Stimulated activated CD4-positive, alpha-beta T cell treated with anti-CD3 and anti-CD28 coated beads, Interleukin-4, amount 100 ng/mL, for 24 hours (primary cell): ENCODE measurements around the gene CRACDL.
"Not testable (repeated sequence)": the region's sequence is repeated elsewhere in the genome, so short reads cannot be mapped to it uniquely, and the experiment has no call there.

Experiments used
- DNase-seq: peaks from one replicate; pipeline ENCODE4 v3.0.0-alpha.2; 2020

CRACDL gene

GRCh38 chr2:98903767-98904485, 32.1 kb downstream of the CRACDL start:
- DNase-seq: no peak

- no peak for DNase-seq
Measured at GRCh38 chr2:98903064-98903355, 33.0 kb downstream of the CRACDL start.

GRCh38 chr2:98902209-98903063, 33.6 kb downstream of the CRACDL start:
- no peak for DNase-seq

GRCh38 chr2:98901702-98902101, 34.3 kb downstream of the CRACDL start:
- DNase-seq: no peak

GRCh38 chr2:98901291-98901690, 34.7 kb downstream of the CRACDL start:
- no peak for DNase-seq

GRCh38 chr2:98900721-98901120, 35.3 kb downstream of the CRACDL start:
- DNase-seq: no peak

GRCh38 chr2:98899703-98900078, 36.3 kb downstream of the CRACDL start:
- not testable (repeated sequence) for DNase-seq

GRCh38 chr2:98899041-98899702, 36.9 kb downstream of the CRACDL start:
- DNase-seq: no peak

GRCh38 chr2:98898423-98898841, 37.6 kb downstream of the CRACDL start:
- DNase-seq: no peak

- no peak for DNase-seq
Measured at GRCh38 chr2:98897746-98898145, 38.3 kb downstream of the CRACDL start.

GRCh38 chr2:98896944-98897343, 39.1 kb downstream of the CRACDL start:
- no peak for DNase-seq

- no peak for DNase-seq
Measured at GRCh38 chr2:98896416-98896815, 39.6 kb downstream of the CRACDL start.

GRCh38 chr2:98895901-98896300, 40.1 kb downstream of the CRACDL start:
- no peak for DNase-seq

- DNase-seq: no peak
Measured at GRCh38 chr2:98895221-98895620, 40.8 kb downstream of the CRACDL start.

- DNase-seq: no peak
Measured at GRCh38 chr2:98894331-98895000, 41.6 kb downstream of the CRACDL start.

- no peak for DNase-seq
Measured at GRCh38 chr2:98893911-98894321, 42.1 kb downstream of the CRACDL start.

- no peak for DNase-seq
Measured at GRCh38 chr2:98892871-98893270, 43.2 kb downstream of the CRACDL start.

GRCh38 chr2:98891591-98891990, 44.4 kb downstream of the CRACDL start:
- no peak for DNase-seq

GRCh38 chr2:98886066-98886554, 49.9 kb downstream of the CRACDL start:
- DNase-seq: no peak

- DNase-seq: no peak
Measured at GRCh38 chr2:98884658-98885057, 51.4 kb downstream of the CRACDL start.

GRCh38 chr2:98883780-98884211, 52.2 kb downstream of the CRACDL start:
- no peak for DNase-seq

GRCh38 chr2:98882971-98883779, 52.9 kb downstream of the CRACDL start:
- no peak for DNase-seq
